ENCODE measurements around the gene ATXN2. TPM values are rescaled to one million over a fixed set of nuclear protein-coding genes. Genes with fewer than 3 reads are reported as not detected.
A peak's percentile ranks its signal among the peaks of the same experiment; 100 is the strongest.

The ATXN2 gene
- polyA plus RNA-seq, 6 donors from 2014 or later, result 12.0 to 38.0 (median 20.3) TPM

DNA sequence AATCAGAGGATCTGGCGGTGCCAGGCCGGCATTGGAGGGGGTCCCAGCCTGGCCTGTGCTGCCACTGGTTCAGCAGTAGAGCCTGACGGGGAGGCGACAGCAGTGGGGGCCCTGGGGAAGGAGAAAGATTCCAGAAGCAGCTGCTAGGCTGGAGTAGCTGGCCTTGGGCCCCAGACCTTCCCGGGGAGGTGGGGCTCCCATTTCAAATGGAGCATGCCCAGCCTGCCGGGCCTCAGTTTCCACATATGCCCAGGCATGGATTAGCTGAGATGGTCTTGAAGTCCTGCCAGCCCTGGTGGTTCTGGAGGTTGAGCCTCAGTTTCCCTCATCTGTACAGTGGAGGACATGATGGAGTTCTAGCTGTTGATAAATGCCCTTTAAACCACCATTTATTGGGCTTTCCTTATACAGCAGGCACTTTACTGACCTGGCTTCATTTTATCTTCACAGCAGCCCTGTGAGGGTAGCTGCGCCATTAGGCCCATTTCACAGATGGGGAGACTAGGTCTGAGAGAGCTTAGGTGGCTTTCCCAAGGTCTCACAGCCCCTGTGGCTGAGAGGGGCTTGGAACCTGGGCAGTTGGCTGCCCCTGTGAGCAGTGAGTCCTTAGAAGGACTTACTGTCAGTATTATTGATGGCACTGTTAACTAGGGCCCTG, 171.6 kb downstream of the ATXN2 start:
- Mint-ChIP-seq H3K27me3 (no peaks in the 10 kb centered on the region), H3K4me1 (peaks cover 59 to 80% (median 78%) of the 10 kb centered on the region in 3 donors), H3K4me3 (peak overlapping the region in 5 of 8 donors; percentile 20 to 88 (median 54)), H3K27ac (peak overlapping the region in 5 of 6 donors; percentile 68 to 98 (median 94)), H3K36me3 (no peaks in the 10 kb centered on the region), H3K9me3 (no peaks in the 10 kb centered on the region)
- DNase-seq (no peak), ATAC-seq (ENCODE audit: low read depth in 2 of 2) (no peak)

DNA sequence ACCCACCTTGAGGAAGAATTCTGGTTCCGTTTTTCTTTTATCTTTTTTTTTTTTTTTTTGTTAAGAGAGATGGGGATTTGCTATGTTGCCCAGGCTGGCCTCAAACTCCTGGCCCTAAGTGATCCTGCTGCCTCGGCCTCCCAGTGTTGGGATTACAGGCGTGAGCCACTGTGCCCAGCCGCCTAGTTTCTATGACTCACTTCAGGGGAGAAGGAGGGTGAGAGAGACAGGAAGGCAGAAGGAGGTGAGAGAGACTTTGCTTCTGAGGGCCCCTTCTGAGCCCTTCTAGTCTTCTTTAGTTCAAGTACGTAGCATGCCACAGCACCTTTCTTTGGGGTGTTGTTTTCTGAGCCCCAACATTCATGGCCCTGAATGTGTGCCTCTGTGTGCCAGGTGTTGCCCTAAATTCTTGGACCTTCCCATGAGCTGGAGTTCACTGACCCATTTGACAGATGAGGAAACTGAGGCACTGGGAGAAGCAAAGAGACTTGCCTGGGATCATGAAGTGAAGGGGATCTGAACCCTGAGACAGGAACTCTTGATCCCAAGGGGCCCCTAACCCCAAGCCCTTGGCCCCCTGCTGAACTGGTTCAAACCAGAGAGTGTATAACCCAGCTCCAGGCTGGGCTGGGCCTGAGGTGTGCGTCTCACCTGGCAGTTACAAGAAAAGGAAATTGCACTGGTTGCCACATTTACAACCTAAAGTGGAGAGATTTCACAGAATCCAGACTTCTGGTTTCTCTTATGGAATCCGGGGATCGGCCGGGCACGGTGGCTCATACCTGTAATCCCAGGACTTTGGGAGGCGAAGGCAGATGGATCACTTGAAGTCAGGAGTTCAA, 172.6 kb downstream of the ATXN2 start:
- Mint-ChIP-seq H3K4me1 (peaks cover 51 to 74% (median 68%) of the 10 kb centered on the region in 3 donors), H3K9me3 (no peaks in the 10 kb centered on the region), H3K27ac (peak overlapping the region; percentile 69 to 98 (median 84)), H3K36me3 (no peaks in the 10 kb centered on the region), H3K27me3 (no peaks in the 10 kb centered on the region), H3K4me3 (peak overlapping the region in 4 of 8 donors; percentile 2 to 50 (median 20))
- no peak for DNase-seq
- ATAC-seq (ENCODE audit: low read depth in 2 of 2), result no peak

DNA sequence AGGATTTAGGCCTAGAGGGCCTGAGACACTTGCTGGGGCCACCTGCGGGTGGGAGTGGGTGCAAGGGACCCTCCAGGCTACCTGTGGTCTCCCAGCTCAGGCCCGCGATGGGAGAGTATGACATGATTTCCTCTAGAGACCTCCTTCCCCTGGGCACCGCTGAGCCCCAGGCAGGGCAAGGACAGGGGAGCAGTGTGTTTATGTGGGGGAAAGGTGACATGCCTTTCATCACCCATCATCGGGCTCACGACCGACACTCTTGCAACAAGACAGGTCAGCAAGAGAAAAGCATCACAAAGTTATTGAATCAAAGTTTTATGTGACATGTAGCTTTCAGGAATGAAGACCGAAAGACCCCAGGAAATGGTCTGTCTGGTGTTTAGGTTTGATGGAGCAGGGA, 173.5 kb downstream of the ATXN2 start:
- Mint-ChIP-seq H3K4me3 (no peak overlapping the region), H3K9me3 (no peaks in the 10 kb centered on the region), H3K4me1 (peaks cover 44 to 66% (median 59%) of the 10 kb centered on the region in 3 donors), H3K27me3 (no peaks in the 10 kb centered on the region), H3K27ac (peak overlapping the region; percentile 69 to 98 (median 78)), H3K36me3 (no peaks in the 10 kb centered on the region)
- DNase-seq (no peak), ATAC-seq (ENCODE audit: low read depth in 2 of 2) (no peak)

DNA sequence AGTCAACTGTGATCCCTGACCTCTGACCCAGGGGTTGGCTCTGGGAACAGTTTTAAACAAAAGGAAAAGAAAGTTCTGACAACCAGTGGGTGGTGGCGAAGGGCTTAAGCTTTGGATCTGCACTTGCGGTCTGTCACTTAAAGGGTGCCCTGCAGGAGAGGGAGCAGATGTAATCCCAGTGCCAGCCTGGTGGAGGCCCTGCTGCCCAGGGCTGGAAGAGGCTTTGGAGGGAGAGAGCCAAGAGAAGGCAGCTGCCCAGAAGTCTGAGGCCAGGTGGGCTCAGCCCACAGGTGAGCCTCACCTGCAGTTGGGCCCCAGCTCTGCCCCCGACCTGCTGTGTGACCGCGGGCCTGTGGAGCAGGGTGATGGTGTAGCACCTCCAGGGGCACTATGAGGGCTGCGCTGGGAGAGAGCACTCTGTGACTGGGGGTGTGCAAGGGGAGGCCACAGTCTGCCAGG, 174.3 kb downstream of the ATXN2 start:
- ATAC-seq (ENCODE audit: low read depth in 2 of 2) (peak; percentile 33 to 39), DNase-seq (no peak)
- Mint-ChIP-seq H3K36me3 (no peaks in the 10 kb centered on the region), H3K4me3 (no peak overlapping the region), H3K27ac (peak overlapping the region; percentile 47 to 98 (median 80)), H3K27me3 (no peaks in the 10 kb centered on the region), H3K4me1 (peaks cover 37 to 58% (median 51%) of the 10 kb centered on the region in 3 donors), H3K9me3 (no peaks in the 10 kb centered on the region)

DNA sequence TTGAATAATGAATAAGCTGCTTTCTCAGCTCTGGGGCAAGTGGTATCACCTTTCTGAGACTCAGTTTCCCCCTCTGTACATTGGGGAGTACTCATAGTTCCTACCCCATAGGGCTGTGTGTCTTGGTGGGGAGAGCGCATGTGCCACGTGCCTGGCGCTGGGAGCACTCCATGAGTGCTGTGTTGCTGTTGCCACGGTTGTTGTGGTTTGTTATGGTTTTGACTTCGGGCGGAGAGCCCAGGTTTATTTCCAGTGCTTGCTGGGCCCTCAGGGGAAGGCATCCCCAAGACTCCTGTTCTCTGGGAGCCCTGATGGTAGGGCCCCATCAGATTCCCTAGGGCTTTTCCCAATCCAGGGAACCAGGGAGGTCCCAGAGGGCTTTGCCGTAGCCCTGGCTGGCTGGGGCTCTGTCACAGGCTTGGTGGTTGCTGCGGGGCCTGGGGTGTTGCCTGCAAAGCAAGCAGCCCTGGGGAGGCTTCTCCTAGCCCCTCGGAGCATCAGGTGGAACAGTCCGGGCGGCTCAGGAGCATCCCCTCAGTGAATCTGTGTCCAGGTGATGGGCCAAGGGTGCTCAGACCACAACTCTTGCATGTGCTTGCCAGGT, 174.8 kb downstream of the ATXN2 start:
- Mint-ChIP-seq H3K27me3 (no peaks in the 10 kb centered on the region), H3K36me3 (no peaks in the 10 kb centered on the region), H3K4me1 (peaks cover 37 to 53% (median 48%) of the 10 kb centered on the region in 3 donors), H3K4me3 (no peak overlapping the region), H3K9me3 (no peaks in the 10 kb centered on the region), H3K27ac (peak overlapping the region in 4 of 6 donors; percentile 52 to 98 (median 56))
- no peak for DNase-seq
- no peak for ATAC-seq (ENCODE audit: low read depth in 2 of 2)

DNA sequence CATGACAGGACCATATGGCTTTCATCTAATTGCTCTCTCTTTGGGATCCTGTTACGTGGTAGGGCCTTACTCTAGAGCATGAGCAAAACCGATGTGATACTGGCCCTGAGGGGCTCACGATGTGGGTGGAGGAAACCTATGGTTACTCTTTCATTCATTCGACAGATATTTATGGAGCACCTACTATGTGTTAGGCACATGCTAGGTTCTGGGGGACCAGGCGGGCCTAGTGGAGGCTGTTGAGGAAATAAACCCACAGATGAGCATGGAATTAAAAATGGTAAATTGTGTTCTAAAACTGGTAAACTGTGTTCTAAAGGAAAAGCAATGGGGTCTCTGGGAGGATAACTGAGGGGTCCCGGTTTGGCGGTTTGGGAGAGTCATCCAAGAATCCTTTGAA, 178.6 kb downstream of the ATXN2 start:
- no peaks in the 10 kb centered on the region for H3K9me3 Mint-ChIP-seq
- no peak for ATAC-seq (ENCODE audit: low read depth in 2 of 2)
- DNase-seq, result no peak
- H3K4me1 Mint-ChIP-seq, result peaks cover 12 to 28% (median 24%) of the 10 kb centered on the region in 3 donors
- peak overlapping the region in 3 of 6 donors; percentile 34 to 49 (median 44) for H3K27ac Mint-ChIP-seq
- no peak overlapping the region for H3K4me3 Mint-ChIP-seq
- H3K27me3 Mint-ChIP-seq, result no peaks in the 10 kb centered on the region
- H3K36me3 Mint-ChIP-seq, result no peaks in the 10 kb centered on the region

DNA sequence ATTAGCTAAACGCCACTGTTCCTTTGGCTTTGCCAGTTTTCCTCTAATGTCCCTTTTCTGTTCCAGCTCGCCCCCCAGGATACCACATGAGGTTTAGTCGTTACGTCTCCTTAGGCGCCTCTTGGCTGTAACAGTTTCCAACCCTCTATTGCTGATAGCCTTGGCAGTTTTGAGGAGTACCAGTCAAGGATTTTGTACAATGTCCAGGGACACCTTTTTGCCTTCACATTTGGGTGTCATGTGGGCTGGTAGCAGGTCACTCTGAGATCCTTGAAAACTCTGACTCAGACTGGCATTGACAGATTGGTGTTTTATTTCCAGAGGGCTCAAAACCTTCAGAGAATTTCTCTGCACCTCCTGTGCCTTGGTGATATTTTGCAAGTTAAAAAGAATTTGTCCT, 179.3 kb downstream of the ATXN2 start:
- H3K27ac Mint-ChIP-seq, result no peak overlapping the region
- no peaks in the 10 kb centered on the region for H3K27me3 Mint-ChIP-seq
- H3K4me3 Mint-ChIP-seq, result no peak overlapping the region
- ATAC-seq (ENCODE audit: low read depth in 2 of 2) (no peak), DNase-seq (no peak)
- H3K36me3 Mint-ChIP-seq, result no peaks in the 10 kb centered on the region
- peaks cover 10 to 26% (median 24%) of the 10 kb centered on the region in 3 donors for H3K4me1 Mint-ChIP-seq
- H3K9me3 Mint-ChIP-seq, result no peaks in the 10 kb centered on the region

DNA sequence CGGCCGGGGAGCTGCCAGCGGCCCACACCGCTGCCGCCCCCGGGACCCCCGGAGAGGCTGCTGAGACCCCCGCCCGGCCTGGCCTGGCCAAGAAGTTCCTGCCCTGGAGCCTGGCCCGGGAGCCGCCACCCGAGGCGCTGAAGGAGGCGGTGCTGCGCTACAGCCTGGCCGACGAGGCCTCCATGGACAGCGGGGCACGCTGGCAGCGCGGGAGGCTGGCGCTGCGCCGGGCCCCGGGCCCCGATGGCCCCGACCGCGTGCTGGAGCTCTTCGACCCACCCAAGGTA, 180.6 kb downstream of the ATXN2 start:
- H3K27me3 Mint-ChIP-seq, result no peaks in the 10 kb centered on the region
- H3K4me1 Mint-ChIP-seq, result peaks cover 12 to 35% (median 26%) of the 10 kb centered on the region in 3 donors
- DNase-seq, result no peak
- H3K36me3 Mint-ChIP-seq, result no peaks in the 10 kb centered on the region
- H3K27ac Mint-ChIP-seq, result no peak overlapping the region
- H3K4me3 Mint-ChIP-seq, result no peak overlapping the region
- no peaks in the 10 kb centered on the region for H3K9me3 Mint-ChIP-seq
- ATAC-seq (ENCODE audit: low read depth in 2 of 2), result no peak

DNA sequence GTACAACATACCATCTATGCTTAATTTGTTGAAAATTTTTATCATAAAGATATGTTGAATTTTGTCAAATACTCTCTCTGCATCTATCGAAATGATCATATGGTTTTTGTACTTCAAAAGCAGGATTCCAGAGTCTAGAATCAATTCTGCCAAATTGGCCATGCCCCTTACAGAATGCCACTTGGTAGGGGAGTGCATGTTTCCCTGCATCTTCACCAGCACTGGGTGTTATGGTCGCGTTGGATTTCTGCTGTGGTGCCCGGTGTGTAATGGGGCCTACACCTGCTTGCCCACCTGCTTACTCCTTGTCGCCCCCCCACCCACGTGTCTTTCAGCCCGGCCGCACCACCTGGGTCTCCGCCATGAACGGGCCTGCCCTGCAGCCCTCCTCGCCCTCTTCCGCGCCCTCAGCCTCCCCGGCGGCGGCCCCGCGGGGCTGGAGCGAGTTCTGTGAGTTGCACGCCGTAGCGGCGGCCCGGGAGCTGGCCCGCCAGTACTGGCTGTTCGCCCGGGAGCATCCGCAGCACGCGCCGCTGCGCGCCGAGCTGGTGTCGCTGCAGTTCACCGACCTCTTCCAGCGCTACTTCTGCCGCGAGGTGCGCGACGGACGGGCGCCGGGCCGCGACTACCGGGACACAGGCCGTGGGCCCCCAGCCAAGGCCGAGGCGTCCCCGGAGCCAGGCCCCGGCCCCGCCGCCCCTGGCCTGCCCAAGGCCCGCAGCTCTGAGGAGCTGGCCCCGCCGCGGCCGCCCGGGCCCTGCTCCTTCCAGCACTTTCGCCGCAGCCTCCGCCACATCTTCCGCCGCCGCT, 181.1 kb downstream of the ATXN2 start:
- DNase-seq (no peak), ATAC-seq (ENCODE audit: low read depth in 2 of 2) (no peak)
- Mint-ChIP-seq H3K9me3 (no peaks in the 10 kb centered on the region), H3K27ac (peak overlapping the region in 1 of 6 donors; percentile 50), H3K36me3 (no peaks in the 10 kb centered on the region), H3K4me1 (peaks cover 17 to 40% (median 31%) of the 10 kb centered on the region in 3 donors), H3K4me3 (no peak overlapping the region), H3K27me3 (no peaks in the 10 kb centered on the region)

DNA sequence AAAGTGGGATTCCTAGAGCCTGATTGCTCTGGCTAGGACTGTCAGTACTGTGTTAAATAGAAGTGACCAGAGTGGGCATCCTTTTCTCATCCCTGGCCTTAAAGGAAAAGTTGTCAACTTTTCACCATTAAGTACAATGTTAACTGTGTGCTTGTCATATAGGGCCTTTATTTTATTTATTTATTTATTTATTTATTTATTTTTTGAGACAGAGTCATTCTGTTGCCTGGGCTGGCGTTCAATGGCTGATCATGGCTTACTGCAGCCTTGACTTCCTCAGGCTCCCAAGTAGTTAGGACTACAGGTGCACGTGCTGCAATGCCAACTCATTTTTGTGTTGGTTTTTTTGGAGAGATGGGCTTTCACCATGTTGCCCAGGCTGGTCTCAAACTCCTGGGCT, 181.8 kb downstream of the ATXN2 start:
- Mint-ChIP-seq H3K27ac (peak overlapping the region in 1 of 6 donors; percentile 39), H3K4me3 (no peak overlapping the region), H3K9me3 (no peaks in the 10 kb centered on the region), H3K36me3 (no peaks in the 10 kb centered on the region), H3K27me3 (no peaks in the 10 kb centered on the region), H3K4me1 (peaks cover 24 to 40% (median 34%) of the 10 kb centered on the region in 3 donors)
- DNase-seq (no peak), ATAC-seq (ENCODE audit: low read depth in 2 of 2) (no peak)

DNA sequence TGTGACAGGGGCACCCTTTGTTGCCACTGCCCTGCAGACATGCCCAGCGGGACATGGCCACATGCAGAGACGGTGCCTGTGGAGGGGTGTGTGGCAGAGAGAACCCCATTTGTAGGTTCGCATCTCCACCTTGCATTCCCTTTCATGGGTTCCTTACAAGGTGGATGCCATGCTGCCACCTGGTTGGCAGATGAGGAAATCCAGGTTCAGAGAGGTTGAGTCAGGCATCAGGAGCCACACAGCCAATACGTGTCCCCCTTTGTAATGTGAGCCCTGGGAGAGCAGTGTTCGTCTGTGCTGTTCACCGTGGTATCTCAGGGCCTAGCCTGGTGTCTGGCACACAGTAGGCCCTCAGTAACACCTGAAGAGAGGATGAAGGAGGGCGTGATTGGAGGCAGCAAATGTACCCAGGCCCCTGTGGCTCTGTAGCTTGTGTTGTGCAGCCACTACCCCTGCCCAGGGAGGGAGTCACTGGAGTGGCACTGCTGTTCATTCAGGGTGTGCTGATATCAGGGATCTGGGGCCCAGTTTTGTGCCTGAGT, 184.3 kb downstream of the ATXN2 start:
- Mint-ChIP-seq H3K27me3 (no peaks in the 10 kb centered on the region), H3K27ac (peak overlapping the region in 5 of 6 donors; percentile 12 to 94 (median 65)), H3K9me3 (no peaks in the 10 kb centered on the region), H3K36me3 (no peaks in the 10 kb centered on the region), H3K4me1 (peaks cover 43 to 62% (median 56%) of the 10 kb centered on the region in 3 donors), H3K4me3 (peak overlapping the region in 2 of 8 donors; percentile 35 to 76)
- DNase-seq (no peak), ATAC-seq (ENCODE audit: low read depth in 2 of 2) (no peak)

DNA sequence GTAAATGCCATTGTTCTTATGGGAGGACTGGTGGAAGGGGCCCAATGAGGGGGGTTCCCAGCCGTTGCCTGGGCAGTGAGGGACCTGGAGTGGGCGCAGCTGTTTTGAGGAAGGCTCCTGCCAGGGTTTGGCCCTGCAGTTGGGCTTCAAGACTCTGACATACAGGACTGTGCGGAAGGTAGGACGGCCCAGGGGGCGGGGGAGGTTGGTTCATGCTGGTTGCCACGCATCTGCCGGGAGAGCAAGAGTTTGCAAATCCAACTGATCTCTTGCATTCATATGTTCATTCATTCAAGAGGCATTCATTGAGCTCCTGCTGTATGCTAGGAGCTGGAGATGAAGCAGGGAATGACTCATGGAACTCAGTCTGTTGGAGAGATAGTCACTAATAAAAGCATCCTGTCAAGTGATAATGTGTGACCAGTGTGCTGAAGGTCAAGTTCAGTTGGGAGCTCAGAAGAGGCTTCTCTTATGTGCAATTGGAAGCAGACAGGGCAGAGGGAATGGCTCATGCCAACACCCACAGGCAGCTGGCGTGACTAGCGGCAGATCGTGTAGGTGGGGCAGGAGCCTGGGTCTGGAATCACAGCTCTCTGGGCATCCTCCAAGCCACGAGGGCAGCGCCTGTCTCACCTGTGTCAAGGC, 185.6 kb downstream of the ATXN2 start:
- Mint-ChIP-seq H3K27ac (peak overlapping the region; percentile 27 to 98 (median 60)), H3K4me1 (peaks cover 47 to 73% (median 68%) of the 10 kb centered on the region in 3 donors)
- no peak for DNase-seq

More for the DNA sequence above, 185.6 kb downstream of the ATXN2 start:
- no peaks in the 10 kb centered on the region for H3K27me3 Mint-ChIP-seq
- no peaks in the 10 kb centered on the region for H3K36me3 Mint-ChIP-seq
- no peaks in the 10 kb centered on the region for H3K9me3 Mint-ChIP-seq
- no peak for ATAC-seq (ENCODE audit: low read depth in 2 of 2)
- peak overlapping the region in 2 of 8 donors; percentile 4 to 6 for H3K4me3 Mint-ChIP-seq

Data from naive B cell (primary cell).